ES-I3 (cell line): ENCODE data around the gene SCN3A.

Experiments
- H3K36me3 ChIP-seq: 2 replicates; pipeline ENCODE4 v1.6.1; 2013; ENCODE audit warnings: mild to moderate bottlenecking, low read length, control low read depth, moderate library complexity; ENCODE audit not compliant: insufficient read depth
- H3K4me1 ChIP-seq: 2 replicates; pipeline ENCODE4 v1.6.1; 2013; ENCODE audit warnings: mild to moderate bottlenecking, control low read depth, low read length; ENCODE audit not compliant: insufficient read depth
- H3K9ac ChIP-seq: 2 replicates; pipeline ENCODE4 v1.6.1; 2013; ENCODE audit warnings: low read depth, mild to moderate bottlenecking, low read length, moderate library complexity
- H3K9me3 ChIP-seq: 2 replicates; pipeline ENCODE4 v1.6.1; 2013; ENCODE audit warnings: mild to moderate bottlenecking, low read length, moderate library complexity; ENCODE audit not compliant: control insufficient read depth, insufficient read depth

Gene SCN3A

GRCh38 chr2:165208094-165208493, 4.2 kb upstream of the SCN3A start:
- no peaks in the 10 kb centered on the region for H3K36me3 ChIP-seq
- no peaks in the 10 kb centered on the region for H3K9me3 ChIP-seq
- no peak overlapping the region for H3K9ac ChIP-seq
- peaks cover 4% of the 10 kb centered on the region; the same call in 1 of the 2 replicates for H3K4me1 ChIP-seq

- peaks cover 4% of the 10 kb centered on the region; the same call in 1 of the 2 replicates for H3K4me1 ChIP-seq
- no peak overlapping the region for H3K9ac ChIP-seq
- no peaks in the 10 kb centered on the region for H3K36me3 ChIP-seq
- no peaks in the 10 kb centered on the region for H3K9me3 ChIP-seq
These were observed 2.0 kb upstream of the SCN3A start for GRCh38 chr2:165205865-165206264.

GRCh38 chr2:165202239-165202638, 1.6 kb downstream of the SCN3A start:
- Histone ChIP-seq H3K9ac (no peak overlapping the region), H3K36me3 (no peaks in the 10 kb centered on the region), H3K4me1 (peaks cover 14% of the 10 kb centered on the region; the same call in 1 of the 2 replicates), H3K9me3 (no peaks in the 10 kb centered on the region)

GRCh38 chr2:165198181-165198580, 5.7 kb downstream of the SCN3A start:
- H3K36me3 ChIP-seq: no peaks in the 10 kb centered on the region
- no peak overlapping the region for H3K9ac ChIP-seq
- no peaks in the 10 kb centered on the region for H3K9me3 ChIP-seq
- H3K4me1 ChIP-seq: peaks cover 13% of the 10 kb centered on the region; the same call in 1 of the 2 replicates

GRCh38 chr2:165197346-165197745, 6.5 kb downstream of the SCN3A start:
- no peak overlapping the region for H3K9ac ChIP-seq

GRCh38 chr2:165196411-165196810, 7.4 kb downstream of the SCN3A start:
- no peak overlapping the region for H3K9ac ChIP-seq
- H3K4me1 ChIP-seq: peaks cover 13% of the 10 kb centered on the region; the same call in 1 of the 2 replicates
- H3K36me3 ChIP-seq: no peaks in the 10 kb centered on the region

More at GRCh38 chr2:165197346-165197745, 6.5 kb downstream of the SCN3A start:
- Histone ChIP-seq H3K36me3 (no peaks in the 10 kb centered on the region), H3K9me3 (no peaks in the 10 kb centered on the region), H3K4me1 (peaks cover 13% of the 10 kb centered on the region; the same call in 1 of the 2 replicates)

GRCh38 chr2:165193178-165193777, 10.6 kb downstream of the SCN3A start:
- Histone ChIP-seq H3K9me3 (no peaks in the 10 kb centered on the region), H3K4me1 (peaks cover 7% of the 10 kb centered on the region; the same call in 1 of the 2 replicates), H3K9ac (no peak overlapping the region), H3K36me3 (no peaks in the 10 kb centered on the region)

More at GRCh38 chr2:165196411-165196810, 7.4 kb downstream of the SCN3A start:
- no peaks in the 10 kb centered on the region for H3K9me3 ChIP-seq

GRCh38 chr2:165192729-165193128, 11.1 kb downstream of the SCN3A start:
- H3K9ac ChIP-seq: no peak overlapping the region
- H3K36me3 ChIP-seq: no peaks in the 10 kb centered on the region
- H3K4me1 ChIP-seq: peaks cover 4% of the 10 kb centered on the region; the same call in 1 of the 2 replicates
- H3K9me3 ChIP-seq: no peaks in the 10 kb centered on the region

GRCh38 chr2:165191096-165191728, 12.6 kb downstream of the SCN3A start:
- Histone ChIP-seq H3K9ac (no peak overlapping the region), H3K9me3 (no peaks in the 10 kb centered on the region), H3K4me1 (no peaks in the 10 kb centered on the region), H3K36me3 (no peaks in the 10 kb centered on the region)

- Histone ChIP-seq H3K36me3 (no peaks in the 10 kb centered on the region), H3K9me3 (no peaks in the 10 kb centered on the region), H3K9ac (no peak overlapping the region), H3K4me1 (no peaks in the 10 kb centered on the region)
These were observed 18.2 kb downstream of the SCN3A start for GRCh38 chr2:165185633-165186032.

- Histone ChIP-seq H3K9me3 (no peaks in the 10 kb centered on the region), H3K9ac (no peak overlapping the region), H3K4me1 (no peaks in the 10 kb centered on the region), H3K36me3 (no peaks in the 10 kb centered on the region)
These were observed 21.8 kb downstream of the SCN3A start for GRCh38 chr2:165182029-165182428.

GRCh38 chr2:165176780-165177179, 27.1 kb downstream of the SCN3A start:
- Histone ChIP-seq H3K4me1 (no peaks in the 10 kb centered on the region), H3K36me3 (no peaks in the 10 kb centered on the region), H3K9ac (no peak overlapping the region), H3K9me3 (no peaks in the 10 kb centered on the region)

- Histone ChIP-seq H3K9me3 (no peaks in the 10 kb centered on the region), H3K9ac (no peak overlapping the region)
These were observed 30.6 kb downstream of the SCN3A start for GRCh38 chr2:165173215-165173614.

GRCh38 chr2:165164201-165164600, 39.6 kb downstream of the SCN3A start:
- Histone ChIP-seq H3K9ac (no peak overlapping the region), H3K36me3 (no peaks in the 10 kb centered on the region), H3K9me3 (no peaks in the 10 kb centered on the region), H3K4me1 (no peaks in the 10 kb centered on the region)

More at GRCh38 chr2:165173215-165173614, 30.6 kb downstream of the SCN3A start:
- no peaks in the 10 kb centered on the region for H3K4me1 ChIP-seq
- no peaks in the 10 kb centered on the region for H3K36me3 ChIP-seq

- Histone ChIP-seq H3K36me3 (no peaks in the 10 kb centered on the region), H3K9ac (no peak overlapping the region), H3K9me3 (no peaks in the 10 kb centered on the region), H3K4me1 (no peaks in the 10 kb centered on the region)
These were observed 40.1 kb downstream of the SCN3A start for GRCh38 chr2:165163761-165164160.
